GM12873 (cell line): Measurements from ENCODE around the gene OPRD1.
A peak's percentile ranks its signal among the peaks of the same experiment; 100 is the strongest.

Source experiments
- TF ChIP-seq, protein P1 (sequence below): IDR thresholded peaks from 2 replicates; pipeline ENCODE4 v1.5.1; 2012; ENCODE audit warnings: low read depth, mild to moderate bottlenecking, moderate library complexity, low read length, control low read depth; ENCODE audit not compliant: insufficient read depth; ENCODE audit errors: missing control alignments

Gene OPRD1

DNA sequence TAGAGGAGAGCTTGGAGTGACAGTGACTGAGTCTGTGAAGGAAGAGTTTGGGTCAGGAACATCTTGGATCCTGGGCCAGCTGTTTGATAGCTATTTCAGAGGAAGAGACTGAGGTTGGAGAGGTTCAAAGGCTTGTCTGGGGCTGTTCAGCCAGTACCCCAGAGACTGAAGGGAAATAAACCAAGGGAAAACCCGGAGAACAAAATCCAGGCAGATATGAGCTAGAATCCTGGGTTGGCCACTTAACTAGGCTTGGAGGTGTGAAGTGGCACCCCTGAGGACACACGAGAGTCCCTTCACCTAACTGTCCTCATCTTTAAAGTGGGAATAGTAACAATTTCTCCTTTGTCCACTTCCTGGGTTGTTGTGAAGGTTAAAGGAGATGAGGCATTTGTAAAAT lies 79.3 kb downstream of the OPRD1 start:
- TF ChIP-seq, protein P1, sequence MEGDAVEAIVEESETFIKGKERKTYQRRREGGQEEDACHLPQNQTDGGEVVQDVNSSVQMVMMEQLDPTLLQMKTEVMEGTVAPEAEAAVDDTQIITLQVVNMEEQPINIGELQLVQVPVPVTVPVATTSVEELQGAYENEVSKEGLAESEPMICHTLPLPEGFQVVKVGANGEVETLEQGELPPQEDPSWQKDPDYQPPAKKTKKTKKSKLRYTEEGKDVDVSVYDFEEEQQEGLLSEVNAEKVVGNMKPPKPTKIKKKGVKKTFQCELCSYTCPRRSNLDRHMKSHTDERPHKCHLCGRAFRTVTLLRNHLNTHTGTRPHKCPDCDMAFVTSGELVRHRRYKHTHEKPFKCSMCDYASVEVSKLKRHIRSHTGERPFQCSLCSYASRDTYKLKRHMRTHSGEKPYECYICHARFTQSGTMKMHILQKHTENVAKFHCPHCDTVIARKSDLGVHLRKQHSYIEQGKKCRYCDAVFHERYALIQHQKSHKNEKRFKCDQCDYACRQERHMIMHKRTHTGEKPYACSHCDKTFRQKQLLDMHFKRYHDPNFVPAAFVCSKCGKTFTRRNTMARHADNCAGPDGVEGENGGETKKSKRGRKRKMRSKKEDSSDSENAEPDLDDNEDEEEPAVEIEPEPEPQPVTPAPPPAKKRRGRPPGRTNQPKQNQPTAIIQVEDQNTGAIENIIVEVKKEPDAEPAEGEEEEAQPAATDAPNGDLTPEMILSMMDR, result no peak

DNA sequence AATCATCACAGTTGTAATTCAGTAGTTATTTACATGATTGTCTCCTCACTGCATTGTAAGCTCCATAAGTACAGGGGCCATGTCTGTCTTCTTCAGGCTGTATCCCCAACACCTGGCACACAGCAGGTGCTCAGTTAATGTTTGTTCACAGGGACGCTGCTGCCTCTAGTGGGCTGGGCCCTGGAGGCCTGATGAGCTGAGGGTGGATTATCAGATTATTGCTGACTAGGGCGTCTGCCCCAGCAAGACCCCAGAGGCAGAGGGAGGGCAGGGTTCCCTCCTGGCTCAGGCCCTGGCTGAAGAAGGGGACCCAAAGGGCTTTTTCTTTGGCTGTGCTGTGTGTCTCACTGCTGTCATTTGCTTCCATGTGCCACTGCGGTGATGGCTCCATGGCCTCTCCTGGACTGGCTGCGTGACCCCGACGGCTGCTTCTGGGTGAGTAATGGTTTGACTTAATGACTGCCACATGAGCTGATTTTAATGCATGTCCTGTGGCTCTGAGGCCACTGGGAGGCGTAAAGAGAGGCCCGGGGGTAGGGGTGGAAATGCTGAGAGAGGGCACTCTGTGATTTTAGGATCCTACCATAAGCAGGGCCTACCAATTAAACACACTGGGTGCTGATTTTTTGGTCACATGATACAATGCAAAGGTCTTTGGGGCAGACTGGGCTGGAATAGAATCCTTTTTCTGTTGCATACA lies 81.6 kb downstream of the OPRD1 start:
- TF ChIP-seq, protein P1, result peak; percentile 56

DNA sequence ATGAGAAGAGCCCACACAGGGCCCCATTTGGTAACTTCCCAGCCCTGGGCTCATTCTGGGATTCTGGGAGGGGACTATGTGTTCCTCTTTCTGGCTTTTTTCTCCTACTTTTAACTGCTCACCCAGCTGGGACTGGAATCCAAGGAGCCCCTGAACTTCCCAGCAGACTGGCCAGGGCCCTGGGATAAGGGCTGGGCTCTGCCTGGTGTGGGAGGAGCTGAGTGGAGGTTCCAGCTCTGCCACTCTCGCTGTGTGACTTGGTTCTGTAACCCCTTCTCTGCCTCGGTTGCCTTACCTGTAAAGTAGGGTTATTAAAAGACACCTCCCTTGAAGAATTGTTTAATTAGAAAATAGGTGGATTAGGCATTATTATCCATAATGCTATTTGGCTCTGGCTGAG lies 82.8 kb downstream of the OPRD1 start:
- TF ChIP-seq, protein P1, result no peak

DNA sequence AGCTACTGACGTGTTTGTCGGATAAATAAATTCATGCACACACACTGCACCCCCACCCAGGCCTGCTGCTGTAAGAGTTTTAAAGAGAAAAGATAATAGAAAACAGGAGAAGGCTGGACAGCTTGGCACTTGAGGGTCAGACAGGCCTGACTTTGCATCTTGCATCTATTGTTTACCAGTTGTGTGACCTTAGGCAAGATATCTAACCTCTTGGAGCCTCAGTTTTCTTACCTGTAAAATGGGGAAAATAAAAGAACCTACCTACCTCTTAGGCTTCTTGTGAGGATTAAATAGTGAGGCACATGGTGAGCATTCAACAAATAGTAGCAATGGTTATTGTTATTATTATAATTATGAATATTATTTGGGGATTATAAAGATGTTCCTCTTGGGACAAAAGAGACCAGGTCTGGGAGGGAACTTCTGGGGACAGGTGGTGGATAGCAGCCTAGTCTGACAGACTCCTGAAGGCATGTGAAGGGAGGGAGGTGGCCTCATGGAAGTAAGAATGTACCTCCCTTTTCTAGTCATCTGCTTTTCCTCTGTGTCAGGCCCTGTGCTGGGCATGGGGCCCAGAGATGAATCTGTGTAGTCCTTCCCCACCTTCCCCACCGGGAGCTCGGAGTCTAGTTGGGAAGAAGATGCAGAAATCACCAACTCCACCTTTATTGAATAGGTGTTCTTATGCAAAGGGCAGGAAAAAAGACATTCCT lies 84.1 kb downstream of the OPRD1 start:
- TF ChIP-seq, protein P1, result no peak

DNA sequence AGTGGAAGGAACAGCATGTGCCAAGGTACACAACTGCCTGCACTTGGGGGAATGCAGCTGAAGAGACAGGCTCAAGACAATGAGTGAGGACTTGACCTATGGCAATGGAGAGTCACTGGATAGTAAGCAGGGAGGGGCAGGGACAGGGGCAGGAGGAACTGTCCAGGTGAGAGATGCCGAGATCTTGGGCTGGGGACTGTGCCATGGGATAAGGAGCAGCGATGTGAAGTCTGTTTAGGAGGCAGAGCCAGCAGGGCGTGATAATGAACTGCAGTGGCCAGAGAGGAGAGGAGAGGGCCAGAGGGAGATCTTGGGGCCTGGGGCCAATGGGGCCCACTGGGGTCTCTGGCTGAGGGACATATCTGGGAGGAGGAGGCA lies 84.6 kb downstream of the OPRD1 start:
- TF ChIP-seq, protein P1, result no peak

DNA sequence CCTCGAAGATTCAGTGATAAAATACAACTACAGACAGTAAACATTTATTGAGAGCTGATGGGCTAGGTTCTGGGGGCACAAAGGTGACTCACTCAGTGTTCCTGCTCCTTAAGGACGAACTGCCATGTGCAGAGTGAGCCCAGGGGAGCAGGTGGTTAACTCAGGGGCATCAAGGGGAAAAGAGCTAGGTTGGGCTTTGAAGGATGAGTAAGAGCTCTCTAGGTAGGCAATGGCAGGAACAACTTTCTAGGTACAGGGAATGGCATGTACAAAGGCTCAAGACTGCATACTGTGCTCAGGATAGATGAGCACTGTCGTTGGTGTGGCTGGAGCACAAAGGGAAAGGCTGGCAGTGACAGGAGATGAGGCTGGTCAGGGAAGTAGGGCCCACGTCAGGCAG lies 85.8 kb downstream of the OPRD1 start:
- TF ChIP-seq, protein P1, result no peak

DNA sequence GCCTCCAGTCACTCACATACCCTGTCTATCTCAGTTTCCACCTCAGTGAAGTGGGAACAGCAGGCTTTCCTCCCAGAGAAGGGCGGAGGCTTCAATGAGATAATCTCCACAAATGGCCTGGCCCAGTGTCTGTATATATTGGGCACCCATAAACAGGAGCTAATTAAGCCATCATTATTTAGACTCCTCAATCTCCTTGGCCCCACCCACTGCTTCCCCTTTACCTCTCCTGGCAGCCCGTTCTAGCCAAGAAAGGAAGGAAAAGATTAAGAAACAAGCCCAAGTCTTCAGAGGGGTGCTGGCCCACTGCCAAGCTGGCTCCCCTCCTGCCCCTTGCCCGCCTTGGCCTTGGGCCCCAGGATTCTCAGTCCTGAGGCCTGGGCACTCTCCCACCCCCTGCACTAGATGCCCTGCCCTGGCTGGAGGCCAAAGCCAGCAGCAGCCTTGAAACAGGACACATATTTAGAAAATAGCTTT lies 86.5 kb downstream of the OPRD1 start:
- TF ChIP-seq, protein P1, result no peak
